Tibial nerve (tissue), 4 donors: ENCODE results near the gene ZDHHC7.

Experiments used
- CTCF ChIP-seq, 5 experiments: fragments of 200-600 bp in 3 of 5; fragments of 450-650 bp in 2 of 5; sonication (generic) in 3 of 5; IDR thresholded peaks; one replicate each; pipeline ENCODE4 v1.5.1; 2016 to 2019; ENCODE audit warnings: antibody characterized with exemption in 5 of 5, mild to moderate bottlenecking in 3 of 5, moderate library complexity in 2 of 5
- EP300 ChIP-seq, 2 donors: sonication (generic); formaldehyde crosslinking; IDR thresholded peaks; one replicate each; pipeline ENCODE4 v1.6.1; 2017; ENCODE audit warnings: antibody characterized with exemption in 2 of 2, mild to moderate bottlenecking in 1 of 2
- POLR2A ChIP-seq, 2 donors: fragments of 450-650 bp; IDR thresholded peaks; one replicate each; pipeline ENCODE4 v1.6.1; 2017; ENCODE audit warnings: antibody characterized with exemption in 2 of 2, mild to moderate bottlenecking in 2 of 2, moderate library complexity in 2 of 2

- TF ChIP-seq POLR2A (IDR thresholded peaks at IDR 0.05) (no peak), CTCF (IDR thresholded peaks at IDR 0.05) (no peak), EP300 (IDR thresholded peaks at IDR 0.05) (no peak)
These were observed 847 bp downstream of the ZDHHC7 start for GRCh38 chr16:85010446-85010930.
